ENCODE measurements around the gene SCAMP4.

- TF ChIP-seq SIN3A (IDR thresholded peaks at IDR 0.05; ENCODE audit: borderline replicate concordance, insufficient read depth, low read length): no peak
- no peak for TF ChIP-seq POLR2AphosphoS5 (IDR thresholded peaks at IDR 0.05; ENCODE audit: low read depth, low read length)
- TF ChIP-seq TAF1 (IDR thresholded peaks at IDR 0.05; ENCODE audit: borderline replicate concordance, insufficient read depth, low read length): no peak
These were observed 61.9 kb downstream of the SCAMP4 start for GRCh38 chr19:1967087-1967608.
